GM12892 (cell line): Measurements from ENCODE around the gene NPTX2.

ENCODE experiments used
- POLR2A ChIP-seq: IDR thresholded peaks from 2 replicates; pipeline ENCODE4 v1.6.1; 2011; ENCODE audit warnings: low read depth, low read length, control low read depth
- POLR2AphosphoS5 ChIP-seq: IDR thresholded peaks from 2 replicates; pipeline ENCODE4 v1.6.1; 2011; ENCODE audit warnings: low read depth, low read length, control low read depth
- TAF1 ChIP-seq: IDR thresholded peaks from 2 replicates; pipeline ENCODE4 v1.6.1; 2011; ENCODE audit warnings: low read depth, mild to moderate bottlenecking, control low read depth, low read length, borderline replicate concordance

GRCh38 chr7:98674461-98674860 lies 57.4 kb downstream of the NPTX2 start:
- no peak for TF ChIP-seq POLR2A
- TF ChIP-seq POLR2AphosphoS5 = no peak
- TF ChIP-seq TAF1 = no peak
